SK-MEL-5 (cell line): ENCODE measurements around the gene ARL13A. TPM values are rescaled to one million over a fixed set of nuclear protein-coding genes. Genes with fewer than 3 reads are reported as not detected.

ENCODE experiments used
- DNase-seq: peaks from one replicate; pipeline ENCODE4 v3.0.0-alpha.2; 2016; ENCODE audit warnings: low read depth, low spot score
- in situ Hi-C: cut with HindIII; loops from 2 replicates; pipeline ENCODE4 v1.10.0; 2016; ENCODE audit warnings: low sequenced_read_pairs, high pct_unique_total_duplicates, low pct_unique_long_range_greater_than_20kb
- polyA plus RNA-seq, 2 experiments: library from polyadenylated mRNA; depleted of rRNA; stranded (reverse); fragments of >200 nt; gene quantifications; 2 replicates each; pipeline ENCODE4 v1.2.3, GENCODE V29; 2015
- total RNA-seq: library from RNA; depleted of rRNA; stranded (reverse); fragments of >200 nt; shearing (Covaris generic); gene quantifications from 2 replicates; pipeline ENCODE4 v1.2.3, GENCODE V29; 2014; rRNA removed

Gene ARL13A
- not detected in 2 replicates for total RNA-seq
- not detected in 2 replicates for polyA plus RNA-seq (2015; cell fraction: cytosol; rRNA removed)
- not detected in 2 replicates for polyA plus RNA-seq (2015; cell fraction: nucleus; rRNA removed)

DNA sequence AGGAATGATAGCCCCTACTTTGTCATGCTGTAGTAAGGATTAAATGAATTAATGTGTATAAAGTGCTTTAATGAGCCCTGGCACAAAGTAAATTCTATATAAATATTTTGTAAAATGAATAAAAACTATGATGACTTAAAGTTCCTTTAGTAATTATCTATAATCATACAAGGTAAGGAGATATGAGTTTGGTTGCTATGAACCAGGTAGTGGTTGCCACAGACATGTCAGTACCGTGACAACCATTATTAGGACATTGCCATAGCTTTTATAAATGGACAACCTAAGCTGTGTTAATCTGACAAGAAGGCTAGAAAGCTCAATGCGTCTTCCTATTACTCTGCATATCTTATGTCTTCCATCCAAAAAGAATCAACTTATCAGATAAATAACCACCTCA is at the start of gene ARL13A:
Gene ARL13A, plus strand, starts transcription at position 301 of the 400 bp plus-strand sequence. CDS start 3,982 bp downstream, outside the sequence.
- DNase-seq: no peak
- in situ Hi-C loops: no loop called here

- in situ Hi-C loops: no loop called here
- no peak for DNase-seq
These were observed 45.1 kb upstream of the ARL13A start for GRCh38 chrX:100924375-100924774.

- no peak for DNase-seq
- in situ Hi-C loops: no loop called here
These were observed 43.1 kb upstream of the ARL13A start for GRCh38 chrX:100926453-100926852.

GRCh38 chrX:100928660-100929613 is 40.6 kb upstream of the ARL13A start, which contains the start of gene XKRX:
TSS of gene XKRX (minus strand) at chrX:100928917. CDS start at chrX:100928304, 613 bp downstream.
- in situ Hi-C loops: no loop called here
- DNase-seq: no peak

GRCh38 chrX:100931218-100931924 is 38.1 kb upstream of the ARL13A start:
- no peak for DNase-seq
- in situ Hi-C loops: no loop called here

GRCh38 chrX:100931925-100932285 is 37.6 kb upstream of the ARL13A start:
- in situ Hi-C loops: no loop called here
- DNase-seq: no peak

DNA sequence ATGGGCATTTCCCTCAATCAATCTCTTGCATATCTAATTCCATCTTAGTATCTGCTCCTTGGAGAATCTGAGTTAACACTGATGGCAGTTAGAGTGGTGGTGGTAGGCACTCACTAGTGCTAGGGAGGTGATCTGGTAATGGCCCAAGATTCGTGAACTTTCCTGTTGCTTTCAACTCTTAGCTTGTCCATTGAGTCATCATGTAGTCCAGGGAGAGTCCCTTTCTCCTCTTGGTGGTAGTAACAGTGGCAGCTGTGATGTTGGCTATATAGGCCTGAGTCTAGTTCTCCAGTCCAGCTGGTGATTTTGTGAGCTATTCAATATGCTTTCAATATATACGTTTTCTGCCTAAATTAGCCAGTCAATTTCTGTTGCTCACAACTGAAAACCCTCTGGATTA is 33.7 kb upstream of the ARL13A start:
- in situ Hi-C loops: no loop called here
- DNase-seq: no peak

- DNase-seq: no peak
- in situ Hi-C loops: no loop called here
These were observed 30.2 kb upstream of the ARL13A start for GRCh38 chrX:100939333-100939732.

- no peak for DNase-seq
- in situ Hi-C loops: no loop called here
These were observed 24.9 kb upstream of the ARL13A start for GRCh38 chrX:100944601-100945000.

- peak; percentile 57 for DNase-seq
- in situ Hi-C loops: no loop called here
These were observed 23.1 kb upstream of the ARL13A start for GRCh38 chrX:100946299-100946927.

- DNase-seq: no peak
- in situ Hi-C loops: no loop called here
These were observed 21.0 kb upstream of the ARL13A start for GRCh38 chrX:100948557-100948956.

DNA sequence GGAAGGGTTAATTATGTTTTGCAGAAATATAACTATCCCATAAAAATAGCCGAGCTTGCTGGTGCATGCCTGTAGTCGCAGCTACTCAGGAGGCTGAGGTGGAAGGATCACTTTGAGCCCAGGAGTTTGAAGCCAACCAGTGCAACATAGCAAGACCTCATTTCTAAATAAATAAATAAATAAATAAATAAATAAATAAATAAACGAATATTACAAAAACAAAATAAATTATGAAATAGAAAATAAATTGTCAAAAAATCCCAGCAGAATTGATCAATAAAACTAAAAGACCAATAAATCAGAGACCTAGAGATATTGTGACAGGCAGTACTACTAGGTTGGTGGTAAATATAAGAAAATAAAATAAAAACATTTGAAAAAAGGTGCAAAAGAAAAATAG is 6.7 kb upstream of the ARL13A start:
- no peak for DNase-seq
- in situ Hi-C loops: no loop called here

DNA sequence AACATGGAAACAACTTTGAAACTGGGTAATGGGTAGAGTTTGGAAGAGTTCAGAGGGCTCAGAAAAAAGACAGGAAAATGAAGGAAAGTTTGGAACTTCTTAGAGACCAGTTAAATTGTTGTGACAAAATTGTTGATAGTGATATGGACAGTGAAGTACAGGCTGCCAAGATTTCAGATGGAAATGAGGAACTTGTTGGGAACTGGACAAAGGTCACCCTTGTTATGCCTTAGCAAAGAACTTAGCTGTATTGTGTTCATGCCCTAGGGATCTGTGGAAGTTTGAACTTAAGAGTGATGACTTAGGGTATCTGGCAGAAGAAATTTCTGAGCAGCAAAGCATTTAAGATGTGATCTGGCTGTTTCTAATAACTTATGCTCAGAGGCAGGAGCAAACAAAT is 5.1 kb upstream of the ARL13A start:
- in situ Hi-C loops: no loop called here
- DNase-seq: peak; percentile 76

GRCh38 chrX:100969936-100970335 is 428 bp downstream of the ARL13A start:
- in situ Hi-C loops: no loop called here
- DNase-seq: no peak

DNA sequence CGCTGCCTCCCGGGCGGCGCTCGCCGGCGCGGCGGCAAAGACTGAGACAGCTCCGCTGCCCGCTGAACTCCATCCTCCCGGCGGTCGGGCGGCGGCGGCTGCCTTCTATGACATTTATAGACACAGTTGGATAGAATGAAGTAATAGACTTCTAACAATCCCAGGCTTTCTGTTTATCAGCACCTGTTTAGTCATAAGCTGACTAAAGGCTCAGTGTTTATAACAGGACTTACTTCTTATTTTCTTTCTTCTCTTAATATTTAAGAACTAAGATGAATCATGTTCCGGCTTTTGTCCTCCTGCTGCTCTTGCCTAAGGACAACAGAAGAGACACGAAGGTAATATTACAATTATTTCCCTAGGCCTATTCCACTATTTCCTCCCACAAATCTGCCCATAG is 3.9 kb downstream of the ARL13A start:
- in situ Hi-C loops: no loop called here
- DNase-seq: no peak

- DNase-seq: no peak
- in situ Hi-C loops: no loop called here
These were observed 5.7 kb downstream of the ARL13A start for GRCh38 chrX:100975212-100975611.

GRCh38 chrX:100976211-100976610 is 6.7 kb downstream of the ARL13A start:
- DNase-seq: no peak
- in situ Hi-C loops: no loop called here
